HG02642 (cell line): Measurements from ENCODE around the gene RNF213.
"Not testable (repeated sequence)": the region's sequence is repeated elsewhere in the genome, so short reads cannot be mapped to it uniquely, and the experiment has no call there.

Source experiments
- ATAC-seq: cut with Tn5 transposase; IDR thresholded peaks from one replicate; pipeline ENCODE4 v1.9.1; 2021; ENCODE audit warnings: mild to moderate bottlenecking; ENCODE audit not compliant: unreplicated experiment, poor library complexity

Gene RNF213

GRCh38 chr17:80407917-80408316 lies 147.3 kb downstream of the RNF213 start:
- ATAC-seq = not testable (repeated sequence)

GRCh38 chr17:80408872-80409271 lies 148.2 kb downstream of the RNF213 start:
- no peak for ATAC-seq

- no peak for ATAC-seq
Measured at GRCh38 chr17:80409626-80410025, 149.0 kb downstream of the RNF213 start.

GRCh38 chr17:80410441-80411087 lies 149.9 kb downstream of the RNF213 start:
- ATAC-seq = not testable (repeated sequence)

- ATAC-seq = no peak
Measured at GRCh38 chr17:80413771-80414507, 153.3 kb downstream of the RNF213 start.

- ATAC-seq = peak; percentile 5
Measured at GRCh38 chr17:80414508-80414802, 153.8 kb downstream of the RNF213 start.

GRCh38 chr17:80414803-80415625 lies 154.4 kb downstream of the RNF213 start, which contains the start of gene ENDOV:
Gene ENDOV (plus strand): TSS chr17:80415167. CDS start chr17:80415195, 28 bp downstream.
- peak; percentile 92 for ATAC-seq

GRCh38 chr17:80415626-80416137 lies 155.0 kb downstream of the RNF213 start:
- ATAC-seq = peak; percentile 19

- no peak for ATAC-seq
Measured at GRCh38 chr17:80416260-80416939, 155.7 kb downstream of the RNF213 start.

GRCh38 chr17:80416940-80417293 lies 156.3 kb downstream of the RNF213 start:
- no peak for ATAC-seq

- ATAC-seq = no peak
Measured at GRCh38 chr17:80418589-80418988, 157.9 kb downstream of the RNF213 start.

GRCh38 chr17:80419255-80419654 lies 158.6 kb downstream of the RNF213 start:
- ATAC-seq = no peak

GRCh38 chr17:80421381-80422090 lies 160.9 kb downstream of the RNF213 start:
- ATAC-seq = no peak

- ATAC-seq = no peak
Measured at GRCh38 chr17:80422276-80422675, 161.6 kb downstream of the RNF213 start.

GRCh38 chr17:80422981-80423380 lies 162.3 kb downstream of the RNF213 start:
- no peak for ATAC-seq

GRCh38 chr17:80423536-80424225 lies 163.0 kb downstream of the RNF213 start:
- no peak for ATAC-seq

- no peak for ATAC-seq
Measured at GRCh38 chr17:80424261-80424660, 163.6 kb downstream of the RNF213 start.

- no peak for ATAC-seq
Measured at GRCh38 chr17:80424878-80425765, 164.5 kb downstream of the RNF213 start.
